ENCODE data around the gene RNF207. TPM values are rescaled to one million over a fixed set of nuclear protein-coding genes. Genes with fewer than 3 reads are reported as not detected.
A peak's percentile ranks its signal among the peaks of the same experiment; 100 is the strongest.

RNF207 gene, protein sequence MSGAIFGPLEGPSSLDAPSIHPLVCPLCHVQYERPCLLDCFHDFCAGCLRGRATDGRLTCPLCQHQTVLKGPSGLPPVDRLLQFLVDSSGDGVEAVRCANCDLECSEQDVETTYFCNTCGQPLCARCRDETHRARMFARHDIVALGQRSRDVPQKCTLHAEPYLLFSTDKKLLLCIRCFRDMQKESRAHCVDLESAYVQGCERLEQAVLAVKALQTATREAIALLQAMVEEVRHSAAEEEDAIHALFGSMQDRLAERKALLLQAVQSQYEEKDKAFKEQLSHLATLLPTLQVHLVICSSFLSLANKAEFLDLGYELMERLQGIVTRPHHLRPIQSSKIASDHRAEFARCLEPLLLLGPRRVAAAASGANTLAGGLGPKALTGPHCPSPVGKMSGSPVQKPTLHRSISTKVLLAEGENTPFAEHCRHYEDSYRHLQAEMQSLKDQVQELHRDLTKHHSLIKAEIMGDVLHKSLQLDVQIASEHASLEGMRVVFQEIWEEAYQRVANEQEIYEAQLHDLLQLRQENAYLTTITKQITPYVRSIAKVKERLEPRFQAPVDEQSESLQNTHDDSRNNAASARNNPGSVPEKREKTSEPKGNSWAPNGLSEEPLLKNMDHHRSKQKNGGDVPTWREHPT
- total RNA-seq (2021; ENCODE audit: unreplicated experiment) (115 TPM), Bru-seq, nascent RNA (percentile 89 among the genes with signal in this experiment), BruChase-seq, experiment 1, labeled RNA remaining after a 2-hour chase (percentile 96 among the genes with signal in this experiment), BruChase-seq, experiment 2, labeled RNA remaining after a 6-hour chase (percentile 94 among the genes with signal in this experiment)
- 84.5 TPM for polyA plus RNA-seq (2012; ENCODE audit: insufficient read length)
- long read RNA-seq, transcript RNF207-205 (3 exons, 551 nt): major isoform, 6 of 81 reads
- long read RNA-seq, partial matches to known transcripts: 44 of 81 reads
- long read RNA-seq, other reads (novel, unspliced or antisense): 29 of 81 reads

DNA sequence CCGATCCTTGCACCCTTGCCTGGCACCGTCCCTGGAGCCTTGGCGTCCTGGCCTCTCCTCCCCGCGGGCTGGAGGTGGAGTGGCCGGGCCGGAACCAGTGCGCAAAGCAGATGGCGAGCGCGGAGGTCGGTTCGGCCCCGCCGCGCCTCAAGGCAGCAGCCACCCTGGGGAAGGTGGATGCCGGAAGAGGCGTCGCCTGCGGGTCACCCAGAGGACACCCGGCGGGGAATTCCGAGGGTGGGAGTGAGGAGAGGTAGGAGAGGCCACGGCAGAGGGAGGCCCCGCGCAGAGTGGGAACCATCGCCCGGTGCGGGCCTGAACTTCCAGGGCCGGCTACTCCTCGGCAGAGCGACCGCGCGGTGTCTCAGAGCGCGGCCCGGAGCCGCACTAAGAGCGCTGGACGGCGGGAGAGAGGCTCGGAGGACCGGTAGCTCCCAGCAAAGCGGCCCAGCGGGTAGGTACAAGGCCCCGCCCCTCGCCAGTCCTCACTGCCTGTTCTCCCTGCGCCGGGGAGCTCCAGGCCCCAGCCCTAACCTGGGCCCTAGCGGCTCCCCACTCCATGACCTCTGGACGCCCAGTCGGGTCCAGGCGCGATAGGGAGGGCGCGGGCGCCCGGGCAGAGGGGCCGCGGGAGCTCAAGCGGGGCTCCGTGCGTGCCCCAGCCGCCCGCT is at the start of gene RNF207:
Gene RNF207, plus strand, starts transcription at position 271 of the 671 bp plus-strand sequence. CDS start 417 bp downstream, outside the sequence.
- H3K27me3 ChIP-seq (ENCODE audit: control insufficient read depth, insufficient read depth, low read length): no peaks in the 10 kb centered on the region
- H3K27ac ChIP-seq (ENCODE audit: low read length): peak within 1 kb of the TSS; percentile 90
- H3K9me3 ChIP-seq (ENCODE audit: control insufficient read depth, insufficient read depth, low read depth, low read length): no peaks in the 10 kb centered on the region
- ChIA-PET POLR2A (interaction anchor here (1.1 kb wide), 1 partner anchor 18 kb away, joined by 3 read pairs; no protein-coding TSS in a partner anchor), CTCF (interaction anchor here (0.8 to 1.2 kb wide), 2 partner anchors 44 to 213 kb away, joined by 3 to 4 read pairs; partner anchors contain the start of gene HES2)
- intact Hi-C loops (cut with micrococcal nuclease; ENCODE audit: unreplicated experiment) (no loop called here), in situ Hi-C loops (cut with HindIII; ENCODE audit: low pct_unique_long_range_greater_than_20kb, low sequenced_read_pairs) (no loop called here)
- no peak for DNase-seq (ENCODE audit: low read depth, low spot score)
- BruUV-seq (replicated peaks): no TSS peak
- H3K36me3 ChIP-seq (ENCODE audit: control insufficient read depth, insufficient read depth, low read length): peaks cover 2% of the 10 kb centered on the region; the same call in 1 of the 2 replicates
- ATAC-seq: peak; percentile 83
- H3K4me3 ChIP-seq (ENCODE audit: low read depth in 2 of 2, low read length in 2 of 2): peak within 1 kb of the TSS; percentile 74 to 77
- TF ChIP-seq, protein P1, sequence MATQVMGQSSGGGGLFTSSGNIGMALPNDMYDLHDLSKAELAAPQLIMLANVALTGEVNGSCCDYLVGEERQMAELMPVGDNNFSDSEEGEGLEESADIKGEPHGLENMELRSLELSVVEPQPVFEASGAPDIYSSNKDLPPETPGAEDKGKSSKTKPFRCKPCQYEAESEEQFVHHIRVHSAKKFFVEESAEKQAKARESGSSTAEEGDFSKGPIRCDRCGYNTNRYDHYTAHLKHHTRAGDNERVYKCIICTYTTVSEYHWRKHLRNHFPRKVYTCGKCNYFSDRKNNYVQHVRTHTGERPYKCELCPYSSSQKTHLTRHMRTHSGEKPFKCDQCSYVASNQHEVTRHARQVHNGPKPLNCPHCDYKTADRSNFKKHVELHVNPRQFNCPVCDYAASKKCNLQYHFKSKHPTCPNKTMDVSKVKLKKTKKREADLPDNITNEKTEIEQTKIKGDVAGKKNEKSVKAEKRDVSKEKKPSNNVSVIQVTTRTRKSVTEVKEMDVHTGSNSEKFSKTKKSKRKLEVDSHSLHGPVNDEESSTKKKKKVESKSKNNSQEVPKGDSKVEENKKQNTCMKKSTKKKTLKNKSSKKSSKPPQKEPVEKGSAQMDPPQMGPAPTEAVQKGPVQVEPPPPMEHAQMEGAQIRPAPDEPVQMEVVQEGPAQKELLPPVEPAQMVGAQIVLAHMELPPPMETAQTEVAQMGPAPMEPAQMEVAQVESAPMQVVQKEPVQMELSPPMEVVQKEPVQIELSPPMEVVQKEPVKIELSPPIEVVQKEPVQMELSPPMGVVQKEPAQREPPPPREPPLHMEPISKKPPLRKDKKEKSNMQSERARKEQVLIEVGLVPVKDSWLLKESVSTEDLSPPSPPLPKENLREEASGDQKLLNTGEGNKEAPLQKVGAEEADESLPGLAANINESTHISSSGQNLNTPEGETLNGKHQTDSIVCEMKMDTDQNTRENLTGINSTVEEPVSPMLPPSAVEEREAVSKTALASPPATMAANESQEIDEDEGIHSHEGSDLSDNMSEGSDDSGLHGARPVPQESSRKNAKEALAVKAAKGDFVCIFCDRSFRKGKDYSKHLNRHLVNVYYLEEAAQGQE (IDR thresholded peaks at IDR 0.05; ENCODE audit: insufficient read depth in 1 of 2, low read depth in 2 of 2, low read length in 1 of 2): no peak
- peak; percentile 89 for TF ChIP-seq POLR2AphosphoS5 (IDR thresholded peaks at IDR 0.05; ENCODE audit: low read depth, low read length)
- TF ChIP-seq SIN3A (IDR thresholded peaks at IDR 0.05; ENCODE audit: borderline replicate concordance, insufficient read depth, low read depth, low read length): 0 out of 2 replicates have a peak, but pooled peaks have one; percentile 82
- H3K4me1 ChIP-seq (ENCODE audit: control insufficient read depth, insufficient read depth, low read length): peaks cover 5% of the 10 kb centered on the region

DNA sequence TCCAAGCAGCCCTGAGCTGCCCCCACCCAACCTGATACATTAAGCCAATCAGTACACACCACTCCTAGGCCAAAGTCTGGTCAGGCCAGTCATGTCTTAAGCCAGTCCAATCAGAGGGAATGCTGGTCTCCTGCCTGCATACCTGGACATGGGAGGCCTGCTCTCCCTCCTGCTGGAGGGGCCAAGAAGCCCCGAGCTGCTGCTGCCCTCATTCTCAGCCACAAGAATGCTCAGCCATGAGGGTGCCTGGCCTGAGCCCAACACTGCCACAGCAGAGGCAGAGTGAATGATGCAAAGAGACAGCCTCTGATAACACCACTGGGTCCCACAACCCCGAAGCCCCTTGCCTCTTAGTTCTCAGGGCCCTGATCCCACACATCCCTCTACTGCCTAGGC is 48.8 kb upstream of the RNF207 start:
- Histone ChIP-seq H3K9me3 (ENCODE audit: control insufficient read depth, insufficient read depth, low read depth, low read length) (no peaks in the 10 kb centered on the region), H3K36me3 (ENCODE audit: control insufficient read depth, insufficient read depth, low read length) (no peaks in the 10 kb centered on the region), H3K4me1 (ENCODE audit: control insufficient read depth, insufficient read depth, low read length) (peaks cover 23% of the 10 kb centered on the region), H3K4me3 (ENCODE audit: low read depth in 2 of 2, low read length in 2 of 2) (no peak overlapping the region), H3K27me3 (ENCODE audit: control insufficient read depth, insufficient read depth, low read length) (no peaks in the 10 kb centered on the region), H3K27ac (ENCODE audit: low read length) (peak overlapping the region; percentile 83)
- BruUV-seq (replicated peaks): no TSS peak
- ChIA-PET CTCF (no interaction called here), POLR2A (no interaction called here)
- DNase-seq (ENCODE audit: low read depth, low spot score): no peak
- TF ChIP-seq TCF7L2 (IDR thresholded peaks at IDR 0.05; ENCODE audit: low read depth, low read length) (no peak), POLR2AphosphoS5 (IDR thresholded peaks at IDR 0.05; ENCODE audit: low read depth, low read length) (no peak), SIN3A (IDR thresholded peaks at IDR 0.05; ENCODE audit: borderline replicate concordance, insufficient read depth, low read depth, low read length) (no peak), CTCF (IDR thresholded peaks at IDR 0.05) (no peak)
- TF ChIP-seq, protein P1 (IDR thresholded peaks at IDR 0.05; ENCODE audit: insufficient read depth in 1 of 2, low read depth in 2 of 2, low read length in 1 of 2): no peak
- in situ Hi-C loops (cut with HindIII; ENCODE audit: low pct_unique_long_range_greater_than_20kb, low sequenced_read_pairs): no loop called here
- intact Hi-C loops (cut with micrococcal nuclease; ENCODE audit: unreplicated experiment): no loop called here
- peak; percentile 11 for ATAC-seq

Measured in Panc1 (cell line).